Measurements from ENCODE around the gene XPNPEP1. TPM values are rescaled to one million over a fixed set of nuclear protein-coding genes. Genes with fewer than 3 reads are reported as not detected.

XPNPEP1 gene
- total RNA-seq, 2 donors from 2014 or later, result 77.6 to 104 TPM

- Histone ChIP-seq H3K4me3 (no peak overlapping the region), H3K4me1 (peaks cover 26% of the 10 kb centered on the region), H3K27me3 (no peaks in the 10 kb centered on the region), H3K27ac (no peak overlapping the region), H3K9me3 (no peaks in the 10 kb centered on the region), H3K36me3 (replicated peaks in 1 of 2; ENCODE audit: insufficient read depth in 1 of 2, low read depth in 2 of 2) (no peaks in the 10 kb centered on the region)
- WGBS, 2 donors, result 64 to 77% methylated on average over 2 of the region's 2 CpGs
- DNase-seq (no peak), ATAC-seq (no peak)
- no peak for TF ChIP-seq POLR2A (IDR thresholded peaks at IDR 0.05)
- TF ChIP-seq, protein P1, sequence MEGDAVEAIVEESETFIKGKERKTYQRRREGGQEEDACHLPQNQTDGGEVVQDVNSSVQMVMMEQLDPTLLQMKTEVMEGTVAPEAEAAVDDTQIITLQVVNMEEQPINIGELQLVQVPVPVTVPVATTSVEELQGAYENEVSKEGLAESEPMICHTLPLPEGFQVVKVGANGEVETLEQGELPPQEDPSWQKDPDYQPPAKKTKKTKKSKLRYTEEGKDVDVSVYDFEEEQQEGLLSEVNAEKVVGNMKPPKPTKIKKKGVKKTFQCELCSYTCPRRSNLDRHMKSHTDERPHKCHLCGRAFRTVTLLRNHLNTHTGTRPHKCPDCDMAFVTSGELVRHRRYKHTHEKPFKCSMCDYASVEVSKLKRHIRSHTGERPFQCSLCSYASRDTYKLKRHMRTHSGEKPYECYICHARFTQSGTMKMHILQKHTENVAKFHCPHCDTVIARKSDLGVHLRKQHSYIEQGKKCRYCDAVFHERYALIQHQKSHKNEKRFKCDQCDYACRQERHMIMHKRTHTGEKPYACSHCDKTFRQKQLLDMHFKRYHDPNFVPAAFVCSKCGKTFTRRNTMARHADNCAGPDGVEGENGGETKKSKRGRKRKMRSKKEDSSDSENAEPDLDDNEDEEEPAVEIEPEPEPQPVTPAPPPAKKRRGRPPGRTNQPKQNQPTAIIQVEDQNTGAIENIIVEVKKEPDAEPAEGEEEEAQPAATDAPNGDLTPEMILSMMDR (IDR thresholded peaks at IDR 0.05), result no peak
- intact Hi-C loops (cut with DNase I), result no loop called here
Observed at GRCh38 chr10:109926825-109927224, 3.5 kb upstream of the XPNPEP1 start.

DNA sequence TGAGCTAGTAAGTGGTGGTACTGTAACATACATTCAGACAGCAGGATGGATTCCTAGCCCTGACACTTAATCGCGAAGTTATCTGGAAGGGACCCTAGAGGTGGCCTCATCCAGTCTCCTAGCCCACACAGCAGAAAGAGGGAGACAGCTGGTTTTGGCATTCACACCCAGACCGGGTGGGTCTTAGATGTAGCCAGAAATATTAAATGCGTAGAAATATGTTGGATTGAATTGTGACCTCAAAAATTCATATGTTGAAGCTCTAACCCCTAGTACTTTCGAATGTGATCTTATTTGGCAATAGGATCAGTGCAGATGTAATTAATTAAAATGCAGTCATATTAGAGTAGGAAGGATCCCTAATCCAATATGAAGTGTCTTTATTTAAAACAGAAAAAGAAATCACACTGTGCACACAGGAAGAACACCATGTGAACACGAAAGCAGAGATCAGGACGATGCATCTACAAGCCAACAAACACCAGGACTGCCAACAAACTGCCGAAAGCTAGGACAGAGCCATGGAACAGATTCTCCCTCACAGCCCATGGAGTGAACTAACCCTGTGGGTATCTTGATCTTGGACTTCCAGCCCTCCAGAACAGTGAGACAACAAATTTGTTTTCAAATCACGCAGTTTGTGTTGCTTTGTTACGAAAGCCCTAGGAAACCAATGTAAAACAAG lies 2.9 kb upstream of the XPNPEP1 start:
- TF ChIP-seq POLR2A (IDR thresholded peaks at IDR 0.05), result no peak
- TF ChIP-seq, protein P1 (IDR thresholded peaks at IDR 0.05), result no peak
- WGBS, 2 donors, result 76 to 84% methylated on average over 10 of the region's 10 CpGs
- DNase-seq (no peak), ATAC-seq (no peak)
- Histone ChIP-seq H3K27me3 (no peaks in the 10 kb centered on the region), H3K4me1 (peaks cover 32% of the 10 kb centered on the region), H3K27ac (no peak overlapping the region), H3K9me3 (no peaks in the 10 kb centered on the region), H3K4me3 (no peak overlapping the region), H3K36me3 (replicated peaks in 1 of 2; ENCODE audit: insufficient read depth in 1 of 2, low read depth in 2 of 2) (no peaks in the 10 kb centered on the region)
- intact Hi-C loops (cut with DNase I), result no loop called here

GRCh38 chr10:109924967-109925620 lies 1.8 kb upstream of the XPNPEP1 start:
- ATAC-seq, result no peak
- DNase-seq, result no peak
- WGBS, 2 donors, result 32% methylated on average over 5 of the region's 5 CpGs
- Histone ChIP-seq H3K4me3 (no peak overlapping the region), H3K4me1 (peaks cover 43% of the 10 kb centered on the region), H3K27ac (peak overlapping the region in 3 of 4 donors; percentile 26 to 98 (median 40)), H3K9me3 (no peaks in the 10 kb centered on the region), H3K36me3 (replicated peaks in 1 of 2; ENCODE audit: insufficient read depth in 1 of 2, low read depth in 2 of 2) (no peaks in the 10 kb centered on the region), H3K27me3 (no peaks in the 10 kb centered on the region)
- intact Hi-C loops (cut with DNase I), result no loop called here
- TF ChIP-seq POLR2A (IDR thresholded peaks at IDR 0.05), result no peak
- TF ChIP-seq, protein P1 (IDR thresholded peaks at IDR 0.05), result no peak

DNA sequence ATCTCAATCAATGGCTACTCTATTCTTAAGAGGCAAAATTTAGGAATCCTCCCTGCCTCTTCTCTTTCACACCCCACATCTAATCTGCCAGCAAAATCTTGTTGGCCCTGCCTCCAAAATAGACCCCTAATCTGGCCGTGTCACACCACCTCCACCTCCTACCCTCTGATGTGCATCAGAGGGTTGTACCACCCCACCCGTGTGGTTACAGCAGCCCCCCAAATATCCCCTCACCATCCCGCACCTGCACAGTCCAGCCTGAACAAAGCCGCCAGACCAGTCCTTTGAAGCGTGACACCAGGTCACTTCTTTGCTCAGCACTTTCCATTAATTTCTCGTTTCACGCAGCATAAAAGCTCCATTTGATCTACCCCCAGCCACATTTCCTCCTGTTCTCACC lies 776 bp upstream of the XPNPEP1 start:
- DNase-seq, result peak in 1 of 4 donors; percentile 8

More for the DNA sequence above, 776 bp upstream of the XPNPEP1 start:
- ATAC-seq, result no peak
- Histone ChIP-seq H3K4me1 (peaks cover 50% of the 10 kb centered on the region), H3K4me3 (no peak overlapping the region), H3K27ac (peak overlapping the region in 3 of 4 donors; percentile 97 to 98 (median 98)), H3K27me3 (no peaks in the 10 kb centered on the region), H3K36me3 (replicated peaks in 1 of 2; ENCODE audit: insufficient read depth in 1 of 2, low read depth in 2 of 2) (no peaks in the 10 kb centered on the region), H3K9me3 (no peaks in the 10 kb centered on the region)
- 94 to 96% methylated on average over 7 of the region's 7 CpGs for WGBS, 2 donors
- TF ChIP-seq, protein P1 (IDR thresholded peaks at IDR 0.05), result no peak
- TF ChIP-seq POLR2A (IDR thresholded peaks at IDR 0.05), result no peak
- intact Hi-C loops (cut with DNase I), result no loop called here
